Measurements from ENCODE around the gene CNPY2. TPM values are rescaled to one million over a fixed set of nuclear protein-coding genes. Genes with fewer than 3 reads are reported as not detected.

Gene CNPY2
- total and polyA plus RNA-seq, 7 donors = 28.2 to 103 (median 60.1) TPM

GRCh38 chr12:56317675-56318074 lies 1.9 kb upstream of the CNPY2 start:
- peaks cover 1 to 60% (median 12%) of the 10 kb centered on the region in 4 donors for H3K36me3 ChIP-seq
- intact Hi-C loops (cut with DNase I) = loop anchor here (2.0 to 5.0 kb wide), 2 partner anchors 15 to 150 kb away; partner anchors contain the start of genes PAN2 and SPRYD4
- TF ChIP-seq POLR2AphosphoS5 (IDR thresholded peaks at IDR 0.05) (no peak), POLR2A (IDR thresholded peaks at IDR 0.05) (no peak), CTCF (IDR thresholded peaks at IDR 0.05) (no peak), EP300 (IDR thresholded peaks at IDR 0.05) (no peak)
- no peak overlapping the region for H3K27ac ChIP-seq
- WGBS, 2 donors = 91 to 96% methylated on average over 3 of the region's 3 CpGs
- H3K27me3 ChIP-seq = no peaks in the 10 kb centered on the region
- peaks cover 0 to 22% (median 18%) of the 10 kb centered on the region in 4 donors for H3K4me1 ChIP-seq
- H3K9me3 ChIP-seq = no peaks in the 10 kb centered on the region
- DNase-seq = no peak
- no peak overlapping the region for H3K4me3 ChIP-seq

GRCh38 chr12:56315249-56315621 lies 553 bp downstream of the CNPY2 start:
- Histone ChIP-seq H3K4me1 (peaks cover 0 to 22% (median 18%) of the 10 kb centered on the region in 4 donors), H3K4me3 (peak overlapping the region; percentile 87 to 98 (median 90)), H3K27ac (peak overlapping the region; percentile 93 to 95 (median 94)), H3K27me3 (no peaks in the 10 kb centered on the region), H3K9me3 (no peaks in the 10 kb centered on the region), H3K36me3 (peaks cover 0 to 57% (median 9%) of the 10 kb centered on the region in 4 donors)
- WGBS, 2 donors = 1% methylated on average over 11 of the region's 11 CpGs
- TF ChIP-seq POLR2A (IDR thresholded peaks at IDR 0.05) (no peak), CTCF (IDR thresholded peaks at IDR 0.05) (no peak), POLR2AphosphoS5 (IDR thresholded peaks at IDR 0.05) (no peak), EP300 (IDR thresholded peaks at IDR 0.05) (no peak)
- intact Hi-C loops (cut with DNase I) = loop anchor here (5.0 kb wide), 1 partner anchor 152 kb away; the partner anchor contains the start of gene SPRYD4
- DNase-seq = no peak

GRCh38 chr12:56311003-56311402 lies 4.8 kb downstream of the CNPY2 start:
- WGBS, 2 donors = 97 to 98% methylated on average over 12 of the region's 12 CpGs
- H3K27ac ChIP-seq = no peak overlapping the region
- no peaks in the 10 kb centered on the region for H3K9me3 ChIP-seq
- peaks cover 0 to 17% (median 10%) of the 10 kb centered on the region in 4 donors for H3K4me1 ChIP-seq
- no peaks in the 10 kb centered on the region for H3K27me3 ChIP-seq
- peaks cover 4 to 73% (median 13%) of the 10 kb centered on the region in 4 donors for H3K36me3 ChIP-seq
- no peak overlapping the region for H3K4me3 ChIP-seq
- intact Hi-C loops (cut with DNase I) = no loop called here
- DNase-seq = no peak
- TF ChIP-seq POLR2A (IDR thresholded peaks at IDR 0.05) (no peak), EP300 (IDR thresholded peaks at IDR 0.05) (no peak), CTCF (IDR thresholded peaks at IDR 0.05) (no peak)

- TF ChIP-seq POLR2A (IDR thresholded peaks at IDR 0.05) = no peak
- no peak for TF ChIP-seq EP300 (IDR thresholded peaks at IDR 0.05)
- no peak for TF ChIP-seq POLR2AphosphoS5 (IDR thresholded peaks at IDR 0.05)
- TF ChIP-seq CTCF (IDR thresholded peaks at IDR 0.05) = no peak
- 89 to 93% methylated on average over 3 of the region's 3 CpGs for WGBS, 2 donors
- peaks cover 4 to 82% (median 13%) of the 10 kb centered on the region in 4 donors for H3K36me3 ChIP-seq
- no peaks in the 10 kb centered on the region for H3K9me3 ChIP-seq
- intact Hi-C loops (cut with DNase I) = no loop called here
- H3K27ac ChIP-seq = no peak overlapping the region
- H3K4me1 ChIP-seq = no peaks in the 10 kb centered on the region
- DNase-seq = no peak
- H3K27me3 ChIP-seq = no peaks in the 10 kb centered on the region
- H3K4me3 ChIP-seq = no peak overlapping the region
Observed at GRCh38 chr12:56308714-56309113, 7.1 kb downstream of the CNPY2 start.
